CD4-positive, alpha-beta T cell treated with Interleukin-12 subunit alpha and Interleukin-12 subunit beta, for 1 hour (primary cell): ENCODE data around the gene XRCC6.
A peak's percentile ranks its signal among the peaks of the same experiment; 100 is the strongest.

ENCODE experiments used
- DNase-seq: peaks from one replicate; pipeline ENCODE4 v3.0.0-alpha.2; 2020

Gene XRCC6

GRCh38 chr22:41688365-41689211, 67.5 kb downstream of the XRCC6 start, which contains the start of gene SNU13:
TSS of gene SNU13 (minus strand) at chr22:41688867. CDS start at chr22:41688796, 71 bp downstream.
- peak; percentile 92 for DNase-seq

- no peak for DNase-seq
These were observed 69.4 kb downstream of the XRCC6 start for GRCh38 chr22:41690476-41690875.

GRCh38 chr22:41695211-41695610, 74.1 kb downstream of the XRCC6 start:
- DNase-seq, result no peak

- DNase-seq, result no peak
These were observed 75.6 kb downstream of the XRCC6 start for GRCh38 chr22:41696703-41697102.

- peak; percentile 87 for DNase-seq
These were observed 76.2 kb downstream of the XRCC6 start for GRCh38 chr22:41697126-41697775.

GRCh38 chr22:41699264-41700107, 78.4 kb downstream of the XRCC6 start, which contains the start of gene MEI1:
TSS of gene MEI1 (plus strand) at chr22:41699503. CDS start at chr22:41699539, 36 bp downstream.
- peak; percentile 93 for DNase-seq

- DNase-seq, result no peak
These were observed 78.9 kb downstream of the XRCC6 start for GRCh38 chr22:41700108-41700364.

- DNase-seq, result no peak
These were observed 81.7 kb downstream of the XRCC6 start for GRCh38 chr22:41702763-41703162.

- no peak for DNase-seq
These were observed 88.2 kb downstream of the XRCC6 start for GRCh38 chr22:41709341-41709740.

- no peak for DNase-seq
These were observed 91.9 kb downstream of the XRCC6 start for GRCh38 chr22:41713004-41713403.
